ENCODE measurements around the gene MDM4. TPM values are rescaled to one million over a fixed set of nuclear protein-coding genes. Genes with fewer than 3 reads are reported as not detected.

The MDM4 gene
- total RNA-seq, 3 donors from 2014 or later, result 52.9 to 84.2 (median 80.2) TPM

- DNase-seq (peak; percentile 82 to 90 (median 90)), ATAC-seq (peak; percentile 82)
- TF ChIP-seq CTCF (IDR thresholded peaks at IDR 0.05), result peak; percentile 12
- Histone ChIP-seq H3K4me3 (peak within 1 kb of the TSS; percentile 81), H3K4me1 (ENCODE audit: low read depth) (peaks cover 27% of the 10 kb centered on the region), H3K9me3 (no peaks in the 10 kb centered on the region), H3K36me3 (ENCODE audit: low read depth) (no peaks in the 10 kb centered on the region)
- intact Hi-C loops (cut with DNase I, micrococcal nuclease), result no loop called here
Measured at GRCh38 chr1:204494281-204495077, 21.7 kb upstream of the MDM4 start, which contains the start of gene PIK3C2B. TSS of gene PIK3C2B (minus strand) at chr1:204494805. CDS start at chr1:204469802, 25,003 bp downstream.

GRCh38 chr1:204495078-204495753 is 21.0 kb upstream of the MDM4 start:
- ATAC-seq (no peak), DNase-seq (no peak)
- intact Hi-C loops (cut with DNase I, micrococcal nuclease), result no loop called here
- H3K4me1 ChIP-seq (ENCODE audit: low read depth), result peaks cover 27% of the 10 kb centered on the region
- H3K4me3 ChIP-seq, result peak overlapping the region; percentile 81
- TF ChIP-seq CTCF (IDR thresholded peaks at IDR 0.05), result no peak
- no peaks in the 10 kb centered on the region for H3K9me3 ChIP-seq
- H3K36me3 ChIP-seq (ENCODE audit: low read depth), result no peaks in the 10 kb centered on the region

- intact Hi-C loops (cut with DNase I, micrococcal nuclease), result no loop called here
- Histone ChIP-seq H3K9me3 (no peaks in the 10 kb centered on the region), H3K4me1 (ENCODE audit: low read depth) (peaks cover 27% of the 10 kb centered on the region), H3K4me3 (no peak overlapping the region), H3K36me3 (ENCODE audit: low read depth) (no peaks in the 10 kb centered on the region)
- no peak for DNase-seq
- ATAC-seq, result no peak
- no peak for TF ChIP-seq CTCF (IDR thresholded peaks at IDR 0.05)
Measured at GRCh38 chr1:204495777-204496176, 20.4 kb upstream of the MDM4 start.

GRCh38 chr1:204498981-204499380 is 17.2 kb upstream of the MDM4 start:
- Histone ChIP-seq H3K9me3 (no peaks in the 10 kb centered on the region), H3K36me3 (ENCODE audit: low read depth) (no peaks in the 10 kb centered on the region), H3K4me1 (ENCODE audit: low read depth) (peaks cover 6% of the 10 kb centered on the region), H3K4me3 (no peak overlapping the region)
- intact Hi-C loops (cut with DNase I, micrococcal nuclease), result no loop called here
- TF ChIP-seq CTCF (IDR thresholded peaks at IDR 0.05), result no peak
- DNase-seq, result no peak
- ATAC-seq, result no peak

- Histone ChIP-seq H3K9me3 (no peaks in the 10 kb centered on the region), H3K4me3 (no peak overlapping the region), H3K4me1 (ENCODE audit: low read depth) (peaks cover 6% of the 10 kb centered on the region), H3K36me3 (ENCODE audit: low read depth) (no peaks in the 10 kb centered on the region)
- no peak for TF ChIP-seq CTCF (IDR thresholded peaks at IDR 0.05)
- intact Hi-C loops (cut with DNase I, micrococcal nuclease), result loop anchor here (5.0 kb wide), 2 partner anchors 52 to 67 kb away; no protein-coding TSS in a partner anchor
- DNase-seq, result no peak
- no peak for ATAC-seq
Measured at GRCh38 chr1:204499511-204500468, 16.4 kb upstream of the MDM4 start.
